ENCODE data around the gene USH1C. TPM values are rescaled to one million over a fixed set of nuclear protein-coding genes. Genes with fewer than 3 reads are reported as not detected.

The USH1C gene
- total RNA-seq, 4 donors from 2014 or later = 0.29 to 3.2 TPM; not detected in 2

DNA sequence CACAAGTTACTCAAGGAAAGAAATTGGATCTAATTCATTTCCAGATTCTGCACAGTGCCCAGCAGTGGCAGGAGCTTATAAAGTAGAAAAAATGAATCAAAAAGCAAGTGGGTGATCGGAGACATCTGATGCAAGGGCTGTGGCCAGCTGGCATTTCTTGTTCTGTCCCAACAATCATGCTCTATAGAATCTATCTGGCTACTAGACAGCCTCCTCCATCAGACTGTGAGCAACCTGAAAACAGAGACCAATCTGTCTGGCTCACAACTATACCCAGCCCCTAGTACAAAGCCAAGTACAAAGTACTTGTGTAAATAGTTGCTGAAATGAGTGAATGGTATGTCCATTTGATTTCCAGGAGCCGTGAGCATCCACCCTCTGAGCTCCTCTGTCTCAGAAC lies 11.4 kb downstream of the USH1C start:
- H3K4me3 ChIP-seq (ENCODE audit: low read depth, poor library complexity, severe bottlenecking) = no peak overlapping the region
- TF ChIP-seq POLR2A (IDR thresholded peaks at IDR 0.05) = no peak
- TF ChIP-seq, protein P1, sequence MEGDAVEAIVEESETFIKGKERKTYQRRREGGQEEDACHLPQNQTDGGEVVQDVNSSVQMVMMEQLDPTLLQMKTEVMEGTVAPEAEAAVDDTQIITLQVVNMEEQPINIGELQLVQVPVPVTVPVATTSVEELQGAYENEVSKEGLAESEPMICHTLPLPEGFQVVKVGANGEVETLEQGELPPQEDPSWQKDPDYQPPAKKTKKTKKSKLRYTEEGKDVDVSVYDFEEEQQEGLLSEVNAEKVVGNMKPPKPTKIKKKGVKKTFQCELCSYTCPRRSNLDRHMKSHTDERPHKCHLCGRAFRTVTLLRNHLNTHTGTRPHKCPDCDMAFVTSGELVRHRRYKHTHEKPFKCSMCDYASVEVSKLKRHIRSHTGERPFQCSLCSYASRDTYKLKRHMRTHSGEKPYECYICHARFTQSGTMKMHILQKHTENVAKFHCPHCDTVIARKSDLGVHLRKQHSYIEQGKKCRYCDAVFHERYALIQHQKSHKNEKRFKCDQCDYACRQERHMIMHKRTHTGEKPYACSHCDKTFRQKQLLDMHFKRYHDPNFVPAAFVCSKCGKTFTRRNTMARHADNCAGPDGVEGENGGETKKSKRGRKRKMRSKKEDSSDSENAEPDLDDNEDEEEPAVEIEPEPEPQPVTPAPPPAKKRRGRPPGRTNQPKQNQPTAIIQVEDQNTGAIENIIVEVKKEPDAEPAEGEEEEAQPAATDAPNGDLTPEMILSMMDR (IDR thresholded peaks at IDR 0.05) = no peak
- intact Hi-C loops (cut with DNase I; ENCODE audit: low total_unique reads) = no loop called here
- 84 to 86% methylated on average over 2 of the region's 2 CpGs for WGBS, 2 donors
- DNase-seq (ENCODE audit: low spot score in 2 of 2) = no peak

GRCh38 chr11:17531636-17532113 lies 12.5 kb downstream of the USH1C start:
- WGBS, 2 donors = 49 to 65% methylated on average over 6 of the region's 6 CpGs
- intact Hi-C loops (cut with DNase I; ENCODE audit: low total_unique reads) = no loop called here
- TF ChIP-seq, protein P1 (IDR thresholded peaks at IDR 0.05) = no peak
- no peak for TF ChIP-seq POLR2A (IDR thresholded peaks at IDR 0.05)
- H3K4me3 ChIP-seq (ENCODE audit: low read depth, poor library complexity, severe bottlenecking) = no peak overlapping the region
- no peak for DNase-seq (ENCODE audit: low spot score in 2 of 2)

- TF ChIP-seq, protein P1 (IDR thresholded peaks at IDR 0.05) = no peak
- TF ChIP-seq POLR2A (IDR thresholded peaks at IDR 0.05) = no peak
- intact Hi-C loops (cut with DNase I; ENCODE audit: low total_unique reads) = no loop called here
- 83 to 87% methylated on average over 21 to 22 of the region's 22 CpGs for WGBS, 2 donors
- no peak overlapping the region for H3K4me3 ChIP-seq (ENCODE audit: low read depth, poor library complexity, severe bottlenecking)
- DNase-seq (ENCODE audit: low spot score in 2 of 2) = no peak
These were observed 13.1 kb downstream of the USH1C start for GRCh38 chr11:17531071-17531600.

- H3K4me3 ChIP-seq (ENCODE audit: low read depth, poor library complexity, severe bottlenecking) = no peak overlapping the region
- no peak for DNase-seq (ENCODE audit: low spot score in 2 of 2)
- no peak for TF ChIP-seq POLR2A (IDR thresholded peaks at IDR 0.05)
- TF ChIP-seq, protein P1 (IDR thresholded peaks at IDR 0.05) = no peak
- intact Hi-C loops (cut with DNase I; ENCODE audit: low total_unique reads) = no loop called here
- 63 to 65% methylated on average over 10 of the region's 10 CpGs for WGBS, 2 donors
These were observed 14.4 kb downstream of the USH1C start for GRCh38 chr11:17529844-17530185.

- intact Hi-C loops (cut with DNase I; ENCODE audit: low total_unique reads) = no loop called here
- no peak overlapping the region for H3K4me3 ChIP-seq (ENCODE audit: low read depth, poor library complexity, severe bottlenecking)
- DNase-seq (ENCODE audit: low spot score in 2 of 2) = no peak
- TF ChIP-seq POLR2A (IDR thresholded peaks at IDR 0.05) = no peak
- TF ChIP-seq, protein P1 (IDR thresholded peaks at IDR 0.05) = no peak
- 63 to 72% methylated on average over 14 of the region's 14 CpGs for WGBS, 2 donors
These were observed 15.0 kb downstream of the USH1C start for GRCh38 chr11:17528906-17529843.
